Activated naive CD4-positive, alpha-beta T cell treated with anti-CD3 and anti-CD28 coated beads, Interleukin-2, amount 50 U/mL, for 16 hours (primary cell): ENCODE measurements around the gene CDKAL1.

Experiments
- DNase-seq: peaks from one replicate; pipeline ENCODE4 v3.0.0-alpha.2; 2020

The CDKAL1 gene

DNA sequence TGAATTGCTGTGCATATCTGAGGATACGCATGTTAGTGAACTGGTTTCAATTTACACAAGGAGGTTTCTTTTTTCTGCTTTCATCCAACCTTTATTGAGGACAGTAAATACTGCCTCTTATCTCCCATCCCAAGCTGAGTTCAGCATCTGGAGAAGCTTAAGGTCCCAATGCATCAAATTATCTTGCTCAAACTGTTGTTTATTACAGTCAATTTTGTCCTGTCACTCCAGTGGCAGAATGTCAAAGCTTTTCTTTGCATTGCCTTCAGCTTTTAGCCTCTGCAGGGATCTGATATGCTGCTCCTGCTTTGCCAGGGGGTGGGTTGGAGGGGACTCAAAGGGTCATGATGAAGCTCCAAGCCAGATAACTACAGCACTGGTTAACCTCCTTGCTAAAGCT lies 623.9 kb downstream of the CDKAL1 start:
- DNase-seq, result no peak

DNA sequence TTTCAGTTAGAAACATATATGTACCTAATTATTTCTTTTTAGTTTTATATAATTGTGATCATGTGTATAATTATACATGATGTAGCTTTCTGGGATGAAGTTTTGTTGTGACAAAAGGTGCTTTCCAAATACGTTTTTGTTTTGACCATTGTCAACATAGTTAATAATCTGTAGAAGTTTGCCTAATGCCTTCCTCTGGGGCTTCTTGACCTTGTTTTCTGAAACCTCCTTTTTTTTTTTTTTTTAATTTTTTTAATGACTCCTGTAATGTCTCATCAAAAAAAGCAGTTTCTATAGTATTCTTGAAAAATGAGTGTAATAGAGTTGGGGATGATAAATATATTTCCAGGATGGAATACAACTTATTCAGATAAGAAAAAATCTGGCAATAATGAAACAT lies 624.6 kb downstream of the CDKAL1 start:
- no peak for DNase-seq

DNA sequence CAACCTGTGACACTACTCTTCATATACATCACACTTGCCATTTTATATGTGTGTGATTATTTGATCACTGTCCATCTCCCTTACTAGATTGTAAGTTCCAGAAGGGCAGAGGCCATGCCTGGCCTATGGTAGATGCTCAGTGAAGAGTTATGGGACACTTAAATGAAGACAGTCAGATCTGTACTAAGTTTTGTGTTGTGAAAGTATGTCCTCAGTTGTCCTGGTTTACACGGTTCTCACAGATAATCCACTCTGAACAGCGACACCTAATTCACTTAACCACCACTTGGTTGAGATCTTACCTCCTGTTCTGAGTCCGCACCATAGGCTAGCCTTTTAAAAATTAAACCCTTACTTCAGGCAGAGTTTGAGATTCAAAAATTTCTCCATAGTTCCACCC lies 625.2 kb downstream of the CDKAL1 start:
- no peak for DNase-seq

DNA sequence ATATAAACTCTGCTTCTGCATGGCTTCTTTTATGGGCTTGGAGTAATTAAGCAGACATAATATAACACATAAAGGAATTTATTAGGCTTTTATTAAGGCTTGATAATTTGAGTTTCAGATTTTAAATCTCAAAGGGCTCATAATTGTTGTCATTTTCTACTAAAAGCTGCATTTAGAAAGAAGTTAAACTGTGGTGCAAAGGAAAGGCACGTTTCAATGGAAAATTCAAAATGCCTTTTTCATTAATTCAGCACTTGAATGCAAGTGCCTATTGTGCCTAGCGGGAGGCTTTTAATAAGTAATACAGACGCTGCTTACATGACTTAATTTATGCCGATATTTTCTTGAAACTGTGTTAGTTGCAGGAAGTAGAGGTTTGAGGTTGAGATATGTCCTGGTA lies 627.5 kb downstream of the CDKAL1 start:
- DNase-seq, result no peak

DNA sequence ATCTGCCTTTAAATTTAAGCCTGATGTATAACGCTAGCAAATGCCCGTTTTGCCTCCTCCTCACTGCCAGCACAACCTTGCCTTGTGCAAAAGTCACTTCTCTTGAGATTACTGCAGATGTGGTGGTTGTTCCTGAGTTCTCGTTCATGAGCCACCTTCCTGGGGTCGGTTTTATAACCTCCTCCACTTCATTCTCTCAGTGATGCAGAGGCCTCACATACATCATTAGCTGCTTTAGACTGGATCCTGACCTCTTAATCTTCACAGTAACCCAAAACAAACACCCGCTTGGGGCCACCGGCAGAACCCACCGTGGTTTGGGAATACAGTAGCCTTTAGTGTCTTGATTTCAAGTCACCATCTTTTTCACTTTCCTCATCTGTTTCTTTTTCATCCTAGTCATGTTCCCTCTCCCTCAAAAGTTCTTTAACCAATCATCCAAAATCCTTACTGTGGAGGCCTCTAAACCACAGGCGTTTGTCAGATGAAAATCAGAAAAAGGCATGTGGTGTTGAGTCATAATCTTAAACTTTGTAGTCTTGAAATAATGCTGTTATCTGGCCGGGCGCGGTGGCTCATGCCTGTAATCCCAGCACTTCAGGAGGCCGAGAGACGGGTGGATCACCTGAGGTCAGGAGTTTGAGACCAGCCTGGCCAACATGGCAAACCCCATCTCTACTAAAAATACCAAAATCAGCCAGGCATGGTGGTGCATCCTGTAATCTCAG lies 629.0 kb downstream of the CDKAL1 start:
- DNase-seq, result no peak

DNA sequence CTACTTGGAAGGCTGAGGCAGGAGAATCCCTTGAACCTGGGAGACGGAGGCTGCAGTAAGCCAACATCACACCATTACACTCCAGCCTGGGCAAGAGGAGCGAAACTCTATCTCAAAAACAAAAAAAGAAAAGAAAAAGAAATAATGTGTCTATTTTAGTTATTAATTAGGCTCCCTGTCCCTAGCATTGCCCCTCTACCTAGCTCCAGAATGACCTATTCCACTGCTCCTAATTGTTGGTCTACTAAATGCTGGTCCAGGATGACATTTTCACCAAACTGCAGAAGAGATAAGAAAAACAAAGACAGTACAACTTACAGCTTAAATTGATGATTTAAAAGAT lies 629.6 kb downstream of the CDKAL1 start:
- no peak for DNase-seq

DNA sequence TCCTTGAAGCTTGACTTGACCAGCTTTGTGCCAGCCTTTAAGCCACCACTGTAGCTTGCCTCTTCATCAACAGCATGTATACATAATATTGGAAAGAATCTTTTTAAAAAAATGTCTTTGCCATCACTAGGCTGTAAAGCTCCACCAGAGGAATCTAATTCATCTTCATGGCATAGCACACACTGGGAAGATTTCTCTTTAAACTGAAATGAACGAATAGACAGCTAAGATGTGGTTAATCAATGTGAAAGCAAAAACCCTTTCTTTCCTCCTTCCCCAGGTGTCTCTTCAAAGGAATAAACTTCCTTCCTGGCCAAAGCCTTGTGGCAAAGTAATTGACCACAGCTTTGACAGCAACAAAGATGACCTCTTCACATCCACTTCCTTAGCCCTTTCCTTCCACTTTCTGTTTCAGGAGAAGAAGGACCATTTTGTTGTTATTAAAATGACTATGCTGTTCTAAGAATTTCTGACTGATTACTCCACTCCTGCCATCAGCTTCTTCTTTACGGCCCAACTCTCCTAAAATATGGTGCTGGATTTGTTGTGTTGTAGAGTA lies 630.6 kb downstream of the CDKAL1 start:
- no peak for DNase-seq

DNA sequence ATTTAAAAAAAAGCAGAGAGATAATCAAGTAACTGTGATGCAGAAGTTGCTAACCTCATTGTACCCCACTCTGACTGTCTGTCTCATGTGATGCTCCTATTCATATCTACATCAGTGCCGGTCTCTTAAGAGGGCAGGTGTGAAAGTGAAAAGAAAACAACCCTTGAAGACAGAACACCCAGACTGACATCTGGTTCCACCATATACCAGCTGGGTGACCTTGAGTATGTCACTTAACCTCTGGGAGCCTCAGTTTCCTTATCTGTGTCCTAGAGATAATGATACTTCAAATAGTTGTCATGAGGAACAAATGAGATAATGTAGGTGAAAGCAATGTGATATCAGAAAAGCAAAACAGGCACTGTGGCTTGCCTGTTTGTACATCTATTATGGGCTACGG lies 632.5 kb downstream of the CDKAL1 start:
- DNase-seq, result no peak

DNA sequence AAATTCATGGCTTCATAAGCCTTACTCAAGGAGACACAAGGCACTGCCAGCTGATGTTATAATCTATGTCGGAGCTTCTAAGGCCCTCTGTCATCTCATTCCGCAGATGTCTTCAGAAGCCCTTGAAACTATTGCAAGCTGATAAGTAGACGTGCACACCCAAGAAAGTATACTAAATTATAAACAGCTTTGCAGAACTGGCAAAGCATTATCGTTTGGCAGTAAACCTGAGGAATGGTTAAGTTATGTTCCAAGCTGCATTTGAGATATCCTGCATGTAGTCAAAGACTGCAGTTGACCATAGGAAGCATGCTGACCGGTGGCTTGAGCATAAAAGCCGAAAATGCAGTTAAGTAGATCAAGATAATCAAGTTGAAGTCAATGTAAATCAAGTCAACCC lies 633.5 kb downstream of the CDKAL1 start:
- DNase-seq, result no peak

DNA sequence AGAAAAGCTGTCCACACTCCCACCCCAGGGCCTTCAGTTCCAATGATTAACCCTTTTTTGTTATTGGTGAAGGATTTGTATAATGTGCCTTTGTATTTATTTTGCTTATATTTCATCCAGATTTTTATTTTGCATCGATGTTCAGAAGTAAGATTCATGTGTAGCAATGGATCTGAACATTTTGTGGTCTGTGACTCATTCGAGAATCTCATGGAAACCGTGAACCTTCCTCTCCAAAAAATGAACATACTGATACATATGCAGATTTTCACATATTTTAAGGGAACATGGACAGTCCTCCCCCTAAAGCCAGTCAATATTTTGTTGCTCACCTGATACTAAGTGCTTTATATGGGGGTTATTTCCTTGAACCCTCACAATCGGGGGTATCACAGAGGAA lies 637.5 kb downstream of the CDKAL1 start:
- DNase-seq, result no peak

DNA sequence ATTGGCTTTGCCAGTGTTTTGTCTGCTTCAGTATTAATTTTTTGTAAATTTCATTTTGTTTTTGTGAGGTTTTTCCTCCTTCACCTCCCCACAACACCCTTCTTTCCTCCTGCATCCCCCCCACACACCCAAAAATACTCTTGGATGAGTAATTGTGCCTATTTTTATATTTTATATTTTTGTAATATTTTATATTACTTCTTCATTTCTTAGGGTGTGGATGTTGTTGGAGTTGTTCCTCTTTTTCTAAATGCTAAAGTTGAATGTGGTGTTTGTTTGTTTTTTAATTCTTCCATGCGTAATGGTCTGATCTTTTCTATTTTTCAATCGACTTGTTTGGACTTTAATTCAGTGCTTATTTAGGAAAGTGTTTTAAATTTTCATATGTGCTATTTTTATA lies 638.8 kb downstream of the CDKAL1 start:
- DNase-seq, result no peak

DNA sequence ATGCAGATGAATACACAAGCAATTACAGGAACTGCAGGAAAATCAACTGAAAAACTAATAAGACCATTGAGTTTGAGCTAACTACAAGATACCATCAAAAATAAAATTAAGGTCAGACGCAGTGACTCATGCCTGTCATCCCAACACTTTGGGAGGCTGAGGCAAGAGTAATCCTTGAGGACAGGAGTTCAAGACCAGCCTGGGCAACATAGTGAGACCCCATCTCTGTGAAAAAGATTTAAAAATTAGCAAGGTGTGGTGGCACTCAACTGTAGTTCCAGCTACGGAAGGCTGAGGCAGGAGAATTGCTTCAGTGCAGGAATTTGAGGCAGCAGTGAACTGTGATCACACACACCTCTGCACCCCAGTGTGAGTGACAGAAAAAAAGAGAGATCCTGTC lies 639.4 kb downstream of the CDKAL1 start:
- DNase-seq, result no peak

DNA sequence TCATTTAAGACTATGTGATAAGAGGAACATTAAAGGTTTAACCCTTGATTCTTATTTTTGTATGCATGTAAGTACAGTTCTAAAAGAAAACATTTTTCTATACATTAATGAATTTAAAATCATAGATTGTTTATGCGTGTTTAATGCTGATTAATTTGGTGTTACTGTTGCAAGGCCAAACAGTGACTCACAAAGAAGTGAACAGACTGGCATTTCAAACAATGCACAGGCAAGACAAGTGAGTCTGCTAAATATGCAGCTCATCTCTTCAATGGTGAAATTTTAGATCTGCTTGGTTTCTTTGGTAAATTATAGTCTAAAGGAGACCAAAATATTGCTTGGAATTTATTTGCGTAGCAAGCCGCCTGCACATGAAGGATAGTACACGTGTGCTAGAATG lies 641.9 kb downstream of the CDKAL1 start:
- DNase-seq, result no peak

DNA sequence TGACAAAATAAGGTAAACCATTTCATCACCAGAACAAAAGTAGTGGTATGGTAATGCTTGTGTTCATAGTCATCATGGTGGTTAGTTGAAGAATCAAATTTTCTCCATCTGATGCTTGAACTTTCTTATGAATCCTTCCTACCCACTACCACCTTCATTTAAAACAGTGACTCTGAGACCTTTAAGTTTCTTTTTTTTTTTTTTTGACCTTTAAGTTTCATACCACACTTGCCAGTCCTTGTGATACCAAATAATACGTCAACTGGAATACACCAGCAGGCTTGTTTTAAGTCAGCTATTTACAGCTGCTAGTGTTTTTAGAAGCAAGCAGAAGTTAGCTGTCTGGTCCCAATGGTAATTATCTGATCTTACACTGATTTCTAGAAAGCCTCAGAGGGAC lies 645.9 kb downstream of the CDKAL1 start:
- DNase-seq, result no peak

DNA sequence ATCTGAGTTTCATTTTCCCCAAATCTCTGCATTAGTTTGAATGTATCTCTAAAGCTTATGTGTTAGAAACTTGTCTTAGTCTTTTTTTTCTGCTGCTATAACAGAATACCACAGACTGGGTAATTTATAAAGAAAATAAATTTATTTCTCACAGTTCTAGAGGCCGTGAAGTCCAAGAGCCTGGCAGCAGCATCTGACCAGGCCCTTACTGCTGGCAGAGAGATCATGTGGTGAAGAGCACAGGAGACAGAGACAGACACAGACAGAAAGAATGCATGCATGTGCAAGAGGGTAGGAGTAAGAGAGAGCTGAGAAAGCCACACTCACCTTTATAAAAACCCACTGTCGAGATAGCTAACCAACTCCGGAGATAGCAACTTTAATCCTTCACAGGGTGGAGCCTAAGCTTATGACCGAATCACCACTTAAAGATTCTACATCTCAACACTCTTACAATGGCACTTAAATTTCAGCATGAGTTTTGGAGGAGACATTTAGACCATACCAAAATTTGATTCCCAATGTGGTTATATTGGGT lies 646.6 kb downstream of the CDKAL1 start:
- no peak for DNase-seq

DNA sequence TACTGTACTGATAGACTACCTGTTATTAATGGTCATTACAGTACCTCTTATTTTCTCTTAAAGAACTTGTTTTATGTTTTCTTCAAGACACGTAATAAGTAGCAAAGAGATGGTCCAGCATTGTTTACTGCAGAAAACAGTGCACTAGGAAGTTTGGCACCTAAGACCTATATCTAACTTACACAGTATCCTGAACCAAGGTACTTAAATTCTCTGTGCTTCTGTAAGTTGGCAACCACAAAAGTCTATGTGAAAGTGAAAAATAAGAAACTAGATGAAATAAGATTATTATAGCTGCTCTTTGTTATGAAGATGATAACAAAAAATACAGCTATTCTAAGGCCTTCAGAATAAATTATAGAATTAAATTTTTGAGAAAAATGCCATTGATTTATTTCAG lies 647.6 kb downstream of the CDKAL1 start:
- DNase-seq, result no peak

DNA sequence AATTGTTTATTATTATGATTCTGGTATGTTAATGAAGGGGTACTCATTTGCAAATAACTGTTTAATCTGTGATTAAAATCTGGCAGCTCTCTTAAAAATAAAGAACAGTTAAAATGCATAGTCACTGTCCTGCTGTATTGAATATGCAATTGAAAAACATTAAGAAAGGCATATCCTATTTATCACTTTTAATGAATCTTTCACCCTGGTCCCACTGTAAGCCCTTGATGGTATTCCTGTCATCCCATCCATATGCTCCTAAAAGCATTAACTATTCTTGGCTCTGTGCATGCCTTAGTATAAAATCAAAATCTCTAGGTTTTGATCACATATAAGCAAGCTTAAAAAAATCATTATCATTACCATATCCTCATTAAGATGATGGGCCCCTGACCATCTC lies 648.3 kb downstream of the CDKAL1 start:
- DNase-seq, result no peak

DNA sequence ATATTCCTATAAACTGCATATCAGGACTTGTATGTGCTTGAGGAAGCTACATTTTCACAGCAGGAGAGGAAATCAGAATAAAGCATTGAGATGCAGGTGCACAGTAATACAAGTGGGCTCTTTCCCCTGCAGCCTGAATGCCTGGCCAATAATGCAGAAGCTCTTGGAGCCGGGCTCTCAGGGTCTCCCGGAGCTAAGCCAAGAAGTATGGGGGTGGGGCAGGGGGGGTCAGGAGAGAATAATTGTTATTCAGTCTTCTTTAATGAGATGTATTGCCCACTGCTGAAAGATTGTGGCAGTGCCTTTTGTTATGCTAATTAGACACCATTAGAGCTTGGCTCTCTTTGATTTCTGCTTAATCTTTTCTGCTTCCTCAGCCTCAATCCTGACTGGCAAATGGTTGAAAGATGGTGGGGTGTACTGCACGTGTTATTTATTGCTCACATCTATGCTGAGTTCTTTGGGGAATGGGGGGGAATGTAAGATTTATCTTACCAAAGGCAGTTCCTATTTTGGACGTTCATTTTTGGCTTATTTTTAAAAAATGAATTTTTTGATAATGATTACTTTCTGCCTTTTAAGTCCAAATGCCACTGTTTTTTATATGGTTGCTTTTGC lies 651.7 kb downstream of the CDKAL1 start:
- DNase-seq, result no peak

DNA sequence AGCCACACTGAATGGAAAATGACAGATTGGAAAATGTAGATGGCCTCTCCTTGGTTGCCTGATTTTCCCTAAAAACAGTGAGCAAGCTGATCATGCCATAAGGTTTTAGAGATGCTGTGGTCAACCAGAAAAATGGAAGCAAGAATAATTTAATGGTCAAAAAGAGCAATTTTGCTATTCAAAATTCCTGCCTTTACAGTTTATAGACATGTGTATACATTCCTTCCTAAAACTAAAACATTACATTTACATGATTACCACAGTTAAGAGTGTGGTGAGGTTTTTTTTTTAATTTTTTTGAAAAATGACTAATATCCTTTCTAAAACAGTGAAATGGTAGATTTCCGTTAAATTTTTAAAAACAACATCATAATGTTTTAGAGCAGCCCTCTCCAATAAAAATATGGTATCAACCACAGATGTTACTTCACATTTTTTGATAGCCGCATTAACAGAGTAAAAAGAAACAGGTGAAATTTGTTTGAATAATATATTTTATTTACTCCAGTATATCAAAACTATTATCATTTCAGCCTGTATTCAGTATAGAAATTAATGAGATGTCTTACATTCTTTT lies 652.3 kb downstream of the CDKAL1 start:
- DNase-seq, result no peak

DNA sequence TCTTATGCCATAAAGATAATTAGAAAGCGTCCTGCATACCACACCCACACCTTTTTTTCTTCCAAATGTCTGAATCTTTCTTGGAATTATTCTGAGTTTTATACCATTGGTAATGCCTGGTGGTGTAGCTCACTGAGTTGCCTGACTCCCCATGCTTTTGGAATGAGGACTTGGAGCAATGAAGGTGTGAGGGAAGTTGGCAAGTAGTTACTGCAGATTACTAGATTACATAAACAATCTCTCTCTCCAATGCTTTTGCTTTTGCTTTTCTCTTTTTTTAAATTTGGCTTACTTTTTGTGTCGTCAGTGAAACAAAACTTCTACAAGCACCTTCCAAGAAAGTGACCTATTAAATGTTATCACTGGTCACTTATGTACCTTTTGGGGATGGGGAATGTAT lies 653.2 kb downstream of the CDKAL1 start:
- no peak for DNase-seq

DNA sequence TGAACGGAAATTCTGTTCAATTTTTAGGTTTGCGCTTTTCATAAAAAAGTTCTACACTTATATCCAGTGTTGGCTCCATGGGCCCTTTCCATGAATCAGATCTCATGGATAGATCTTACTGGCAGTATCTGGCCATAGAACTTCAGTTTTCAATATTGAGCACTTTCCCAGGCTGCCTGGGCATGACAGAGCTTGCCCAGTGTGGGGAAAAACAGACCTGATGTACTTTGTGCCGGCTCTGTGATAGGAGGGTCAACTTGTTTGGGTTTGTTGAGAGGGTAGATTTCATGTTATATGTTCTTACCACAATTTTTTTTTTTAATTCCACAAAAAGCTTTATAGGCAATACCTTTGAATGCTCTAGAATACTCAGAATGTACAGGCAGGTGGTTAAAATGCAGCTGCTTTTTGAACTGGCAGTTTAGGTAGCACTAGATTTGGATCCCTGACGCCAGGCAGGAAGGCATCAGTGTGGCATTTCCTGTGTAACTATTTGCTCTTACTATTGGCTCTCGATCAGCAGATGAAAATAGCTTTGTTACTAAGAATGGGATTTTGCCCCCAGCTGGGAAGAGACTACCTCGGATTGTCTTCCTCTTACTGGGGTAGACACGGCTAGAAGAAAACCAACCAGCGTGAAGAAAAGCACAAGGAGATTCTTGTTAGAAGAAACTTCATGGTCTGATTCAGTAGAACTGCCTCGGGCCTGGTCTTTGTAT lies 654.4 kb downstream of the CDKAL1 start:
- DNase-seq, result no peak

DNA sequence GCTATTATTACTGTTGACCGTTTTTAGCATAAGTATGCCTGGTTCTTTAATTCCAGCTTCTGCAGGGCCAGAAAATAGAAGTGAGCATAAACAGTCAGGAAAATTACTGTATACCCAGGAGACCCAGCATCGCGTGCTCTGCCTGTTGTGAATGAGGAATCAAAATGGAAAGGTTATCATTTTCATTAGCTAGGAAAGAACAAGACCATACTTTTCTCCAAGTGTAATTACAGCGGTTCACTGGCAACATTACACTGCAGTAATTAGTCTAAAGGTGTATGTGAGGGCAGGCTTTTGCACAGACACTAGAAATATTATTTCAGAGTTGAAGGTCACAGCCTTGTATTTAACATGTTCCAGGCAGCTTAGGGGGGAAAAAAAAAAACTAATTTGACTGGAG lies 655.5 kb downstream of the CDKAL1 start:
- DNase-seq, result no peak

DNA sequence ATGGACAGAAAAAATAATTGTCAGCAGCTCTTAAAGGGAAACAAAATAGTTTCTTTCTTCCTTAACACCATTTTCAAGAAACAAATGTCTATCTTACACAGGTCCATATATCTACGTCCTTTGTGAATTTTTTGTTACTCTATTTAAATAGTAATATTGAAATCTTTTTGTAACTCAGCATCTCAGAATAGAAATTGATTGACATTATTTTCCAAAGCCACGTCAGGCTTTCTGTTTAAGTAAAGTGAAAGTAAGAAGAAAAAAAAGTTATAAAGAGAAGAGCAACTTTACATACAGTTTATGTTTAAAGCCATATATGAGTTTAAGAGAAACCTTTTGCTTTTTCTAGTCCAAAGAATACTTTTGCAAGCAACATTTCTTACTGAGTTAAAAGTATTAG lies 656.4 kb downstream of the CDKAL1 start:
- DNase-seq, result no peak
